NCI-H2227 (cell line): ENCODE data around the gene UBL5.
"Not testable (repeated sequence)": the region's sequence is repeated elsewhere in the genome, so short reads cannot be mapped to it uniquely, and the experiment has no call there.

ENCODE experiments used
- DNase-seq: peaks from one replicate; lab custom pipeline; 2025; ENCODE audit not compliant: unreplicated experiment; lab: John Stamatoyannopoulos, UW

Gene UBL5

DNA sequence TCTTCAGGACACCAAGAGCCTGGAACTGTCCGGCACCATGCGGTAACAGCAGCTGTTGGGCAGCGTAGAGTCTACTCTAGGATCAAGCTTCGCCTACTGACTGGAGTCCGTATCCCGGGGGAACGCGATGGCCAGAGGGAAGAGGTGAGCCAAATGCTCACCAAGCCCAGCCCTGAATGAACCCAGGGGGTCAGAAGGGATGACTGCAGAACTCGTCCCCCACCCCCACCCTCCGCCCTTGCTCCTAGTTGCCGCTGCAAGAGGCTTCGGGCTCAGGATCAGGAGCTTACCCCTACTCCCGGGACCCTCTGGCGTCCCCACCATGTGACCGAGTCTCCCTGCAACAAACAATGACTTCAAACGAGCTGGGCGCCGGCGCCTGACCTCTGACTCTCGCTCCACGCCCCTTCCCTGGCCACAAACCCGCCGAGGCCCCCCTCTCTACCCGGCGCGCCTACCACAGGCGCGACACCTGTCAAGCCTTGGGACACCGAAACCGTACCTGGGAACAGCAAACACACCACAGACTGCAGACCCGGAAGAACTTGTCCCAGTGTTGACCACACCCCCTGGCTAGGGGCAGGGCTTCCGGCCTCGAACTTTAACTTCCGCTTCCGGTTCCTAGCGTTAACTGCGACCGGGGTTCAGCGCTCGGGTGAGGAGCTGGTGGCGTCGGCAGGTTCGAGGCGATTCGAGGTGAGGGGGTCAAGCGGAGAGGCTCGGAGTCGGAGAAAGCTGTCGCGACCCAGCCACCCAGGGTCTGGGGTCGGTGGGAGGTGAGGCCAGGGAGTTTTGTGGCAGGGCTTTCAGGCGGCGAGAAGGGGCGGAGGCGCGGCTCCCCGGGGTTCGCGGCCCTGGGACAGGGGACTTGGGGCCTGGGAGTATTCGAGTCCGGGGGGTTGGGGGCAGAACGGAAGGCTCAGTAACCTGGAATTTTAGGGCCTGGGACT is at the start of gene UBL5:
UBL5 (plus strand) TSS at position 630 of the 950 bp plus-strand sequence. CDS start 420 bp downstream, outside the sequence.
- peak; percentile 88 for DNase-seq

DNA sequence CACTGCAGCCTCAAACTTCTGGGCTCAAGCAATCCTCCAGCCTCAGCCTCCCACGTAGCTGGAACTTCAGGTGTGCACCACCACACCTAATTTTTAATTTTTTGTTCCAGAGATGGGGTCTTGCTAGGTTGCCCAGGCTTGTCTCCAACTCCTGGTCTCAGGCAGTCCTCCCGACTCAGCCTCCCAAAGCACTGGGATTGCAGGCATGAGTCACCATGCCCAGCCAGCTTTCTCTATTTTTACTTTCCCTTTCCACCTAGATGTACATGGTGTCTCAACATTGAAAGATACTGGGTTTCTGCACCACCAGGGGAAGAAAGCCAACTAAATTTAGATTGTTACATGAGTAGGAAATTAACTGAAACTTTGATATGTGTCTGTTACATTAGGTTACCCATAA is 45.4 kb upstream of the UBL5 start:
- no peak for DNase-seq

DNA sequence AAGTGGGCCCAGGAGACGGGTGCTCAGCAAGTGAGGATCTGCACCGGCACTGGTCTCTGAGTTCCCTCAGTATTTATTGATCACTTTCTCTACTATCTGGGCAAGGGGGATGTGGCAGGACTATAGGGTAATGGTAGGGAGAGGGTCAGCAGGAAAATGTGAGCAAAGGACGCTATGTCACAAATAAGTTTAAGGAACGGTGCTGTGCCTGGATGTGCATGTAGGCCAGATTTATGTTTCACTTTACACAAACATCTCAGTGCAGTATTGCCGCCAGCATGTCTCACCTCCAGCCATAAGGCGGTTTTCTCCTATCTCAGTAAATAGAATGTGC is 43.6 kb upstream of the UBL5 start:
- DNase-seq = not testable (repeated sequence)

DNA sequence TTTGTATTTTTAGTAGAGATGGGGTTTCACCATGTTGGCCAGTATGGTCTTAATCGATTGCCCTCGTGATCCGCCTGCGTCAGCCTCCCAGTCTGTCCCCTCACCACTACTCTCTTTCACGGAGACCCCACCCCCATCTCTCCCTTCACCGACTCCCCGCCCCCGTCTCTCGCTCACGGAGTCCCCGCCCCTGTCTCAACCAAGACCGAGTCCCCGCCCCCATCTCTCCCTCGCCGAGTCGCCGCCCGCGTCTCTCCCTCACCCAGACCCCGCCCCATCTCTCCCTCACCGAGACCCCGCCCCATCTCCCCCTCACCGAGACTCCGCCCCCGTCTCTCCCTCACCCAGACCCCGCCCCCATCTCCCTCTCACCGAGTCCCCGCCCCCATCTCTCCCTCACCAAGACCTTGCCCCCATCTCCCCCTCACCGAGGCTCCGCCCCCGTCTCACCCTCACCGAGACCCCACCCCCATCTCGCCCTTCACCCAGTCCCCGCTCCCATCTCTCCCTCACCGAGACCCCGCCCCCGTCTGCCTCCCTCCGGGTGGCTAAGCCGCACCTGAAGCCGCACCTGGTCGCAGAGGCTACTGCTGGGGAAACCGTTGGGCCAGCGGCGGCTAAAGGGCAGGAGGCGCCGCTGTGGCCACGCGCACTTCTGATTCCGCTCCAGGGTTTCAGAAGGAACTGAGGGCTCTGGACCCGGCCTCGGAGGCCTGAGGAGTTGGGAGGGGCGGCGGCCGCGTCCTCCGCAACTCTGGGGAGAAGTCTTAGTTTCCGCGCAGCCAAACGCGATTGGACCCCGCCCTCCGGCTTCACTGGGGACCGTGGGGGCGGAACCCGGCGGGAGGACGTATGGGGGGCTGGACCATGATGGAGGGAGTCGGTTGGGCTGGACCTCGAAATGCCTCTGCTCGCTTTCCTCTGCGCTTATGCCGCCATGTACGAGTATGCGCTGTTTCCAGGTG is 42.1 kb upstream of the UBL5 start:
- peak; percentile 98 for DNase-seq

DNA sequence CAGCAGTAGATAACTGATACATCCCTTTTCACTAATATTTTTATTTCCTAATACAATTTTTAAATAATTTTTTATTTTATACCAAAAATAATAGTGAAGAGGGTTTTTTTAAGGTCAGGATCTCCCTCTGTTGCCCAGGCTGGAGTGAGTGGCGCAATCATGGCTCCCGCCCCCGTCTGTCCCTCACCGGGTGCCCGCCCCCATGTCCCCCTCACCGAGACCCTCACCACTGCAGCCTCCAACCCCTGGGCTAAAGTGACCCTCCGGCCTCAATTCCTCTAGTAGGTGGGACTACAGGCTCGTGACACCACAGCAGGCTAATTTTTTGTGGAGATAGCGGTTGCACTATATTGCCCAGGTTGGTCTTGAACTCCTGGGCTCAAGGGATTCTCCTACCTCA is 41.4 kb upstream of the UBL5 start:
- DNase-seq = no peak

DNA sequence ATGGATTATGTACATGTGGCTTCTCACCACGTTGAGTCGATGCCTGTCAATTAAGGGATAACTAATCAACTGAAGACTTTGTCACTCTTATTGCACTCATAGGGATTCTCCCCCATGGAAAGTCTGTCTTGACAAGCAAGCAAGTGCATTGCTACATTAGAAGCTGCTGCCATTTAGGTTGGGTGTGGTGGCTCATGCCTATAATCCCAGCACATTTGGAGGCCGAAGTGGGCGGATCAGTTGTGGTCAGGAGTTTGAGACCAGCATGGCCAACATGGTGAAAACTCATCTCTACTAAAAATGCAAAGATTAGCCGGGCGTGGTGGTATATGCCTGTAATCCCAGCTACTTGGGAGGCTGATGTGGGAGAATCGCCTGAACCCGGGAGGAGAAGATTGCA is 40.9 kb upstream of the UBL5 start:
- DNase-seq = no peak

DNA sequence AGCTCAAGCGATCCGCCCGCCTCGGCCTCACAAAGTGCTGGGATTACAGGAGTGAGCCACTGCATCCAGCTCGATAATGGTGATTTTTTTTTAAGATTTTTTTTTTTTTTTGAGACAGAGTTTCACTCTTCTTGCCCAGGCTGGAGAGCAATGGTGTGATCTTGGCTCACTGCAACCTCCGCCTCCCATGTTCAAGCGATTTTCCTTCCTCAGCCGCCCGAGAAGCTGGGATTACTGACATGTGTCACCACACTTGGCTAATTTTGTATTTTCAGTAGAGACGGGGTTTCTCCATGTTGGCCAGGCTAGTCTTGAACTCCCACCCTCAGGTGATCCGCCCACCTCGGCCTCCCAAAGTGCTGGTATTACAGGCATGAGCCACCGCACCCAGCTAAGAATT is 39.1 kb upstream of the UBL5 start:
- DNase-seq = not testable (repeated sequence)

DNA sequence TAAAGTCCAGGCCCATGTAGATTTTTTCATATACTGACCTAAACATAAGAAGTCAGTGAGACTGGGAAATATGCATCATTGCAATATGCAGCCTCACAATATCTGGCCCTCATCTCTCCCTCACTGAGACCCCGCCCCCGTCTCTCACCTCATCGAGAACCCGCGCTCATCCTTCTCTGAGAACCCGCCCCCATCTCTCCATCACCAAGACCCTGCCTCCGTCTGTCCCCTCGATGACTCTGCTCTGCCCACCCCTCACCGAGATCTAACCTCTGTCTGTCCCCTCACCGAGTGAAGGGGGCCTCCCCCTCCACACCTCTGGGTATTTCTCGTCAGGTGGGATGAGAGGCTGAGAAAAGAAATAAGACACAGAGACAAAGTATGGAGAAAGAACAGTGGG is 38.7 kb upstream of the UBL5 start:
- DNase-seq = no peak

DNA sequence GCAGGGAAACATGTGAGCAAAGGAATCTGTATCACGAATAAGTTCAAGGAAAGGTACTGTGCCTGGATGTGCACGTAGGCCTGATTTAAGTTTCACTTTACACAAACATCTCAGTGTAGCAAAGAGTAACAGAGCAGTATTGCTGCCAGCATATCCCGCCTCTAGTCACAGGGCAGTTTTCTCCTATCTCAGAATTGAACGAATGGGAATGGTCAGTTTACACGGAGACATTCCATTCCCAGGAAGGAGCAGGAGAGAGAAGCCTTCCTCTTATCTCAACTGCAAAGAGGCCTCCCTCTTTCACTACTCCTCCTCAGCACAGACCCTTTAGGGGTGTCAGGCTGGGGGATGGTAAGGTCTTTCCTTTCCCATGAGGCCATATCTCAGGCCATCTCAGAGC is 38.1 kb upstream of the UBL5 start:
- DNase-seq = not testable (repeated sequence)

DNA sequence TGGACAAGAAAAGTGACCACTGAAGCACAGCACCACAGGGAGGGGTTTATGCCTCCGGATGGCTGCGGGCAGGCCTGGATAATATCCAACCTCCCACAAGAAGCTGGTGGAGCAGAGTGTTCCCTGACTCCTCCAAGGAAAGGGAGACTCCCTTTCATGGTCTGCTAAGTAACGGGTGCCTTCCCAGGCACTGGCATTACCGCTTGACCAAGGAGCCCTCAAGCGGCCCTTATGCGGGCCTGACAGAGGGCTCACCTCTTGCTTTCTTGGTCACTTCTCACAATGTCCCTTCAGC is 36.7 kb upstream of the UBL5 start:
- DNase-seq = not testable (repeated sequence)

DNA sequence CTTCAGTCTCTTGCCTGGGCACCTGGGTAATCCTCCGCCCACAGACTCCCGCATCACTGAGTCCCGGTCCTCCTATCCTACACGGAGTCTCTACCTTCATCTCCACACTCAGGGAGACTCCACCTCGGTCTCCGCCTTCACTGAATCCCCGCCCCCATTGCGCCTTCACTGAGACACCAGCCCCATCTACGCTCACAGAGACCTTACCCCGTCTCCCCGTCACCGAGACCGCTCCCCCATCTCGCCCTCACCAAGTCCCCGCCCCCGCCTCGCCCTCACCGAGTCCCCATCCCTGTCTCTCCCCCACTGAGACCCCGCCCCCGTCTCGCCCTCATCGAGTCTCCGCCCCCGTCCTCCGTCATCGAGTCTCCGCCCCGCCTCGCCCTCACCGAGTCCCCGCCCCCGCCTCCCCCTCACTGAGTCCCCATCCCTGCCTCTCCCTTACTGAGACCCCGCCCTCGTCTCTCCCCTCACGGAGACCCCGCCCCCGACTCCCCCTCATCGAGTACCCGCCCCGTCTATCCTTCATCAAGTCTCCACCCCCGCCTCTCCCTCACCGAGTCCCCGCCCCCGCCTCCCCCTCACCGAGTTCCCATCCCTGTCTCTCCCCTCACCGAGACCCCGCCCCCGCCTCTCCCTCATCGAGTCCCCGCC is 36.0 kb upstream of the UBL5 start:
- peak; percentile 94 for DNase-seq

DNA sequence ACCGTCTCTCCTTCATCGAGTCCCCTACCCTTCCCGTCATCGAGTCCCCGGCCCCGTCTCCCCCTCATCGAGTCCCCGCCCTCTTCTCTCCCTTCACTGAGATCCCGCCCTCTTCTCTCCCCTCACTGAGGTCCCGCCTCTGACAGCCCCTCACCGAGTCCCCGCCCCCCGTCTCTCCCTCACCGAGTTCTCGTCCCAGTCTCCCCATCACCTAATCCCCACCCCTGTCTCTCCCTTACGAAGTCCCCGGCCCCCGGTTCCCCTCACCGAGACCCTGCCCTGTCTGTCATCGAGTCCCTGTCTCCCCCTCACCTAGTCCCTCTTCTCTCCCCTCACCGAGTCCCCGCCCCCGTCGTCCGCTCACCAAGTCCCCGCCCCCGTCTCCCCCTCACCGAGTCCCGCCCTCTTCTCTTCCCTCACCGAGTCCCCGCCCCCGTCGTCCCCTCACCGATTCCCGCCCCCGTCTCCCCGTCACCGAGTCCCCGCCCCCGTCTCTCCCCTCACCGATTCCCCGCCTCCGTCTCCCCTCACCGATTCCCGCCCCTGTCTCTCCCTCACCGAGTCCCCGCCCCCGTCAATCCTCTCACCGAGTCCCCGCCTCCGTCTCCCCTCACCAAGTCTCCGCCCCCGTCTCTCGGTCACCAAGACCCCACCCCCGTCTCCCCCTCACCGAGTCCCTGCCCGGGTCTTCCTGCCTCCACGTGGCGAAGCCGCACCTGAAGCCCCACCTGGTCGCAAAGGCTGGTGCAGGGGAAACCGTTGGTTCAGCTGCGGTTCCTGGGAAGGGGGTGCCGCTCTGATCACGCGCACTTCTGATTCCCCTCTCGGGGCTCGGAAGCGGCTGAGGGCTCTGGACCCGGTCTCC is 35.3 kb upstream of the UBL5 start:
- peak; percentile 94 for DNase-seq

DNA sequence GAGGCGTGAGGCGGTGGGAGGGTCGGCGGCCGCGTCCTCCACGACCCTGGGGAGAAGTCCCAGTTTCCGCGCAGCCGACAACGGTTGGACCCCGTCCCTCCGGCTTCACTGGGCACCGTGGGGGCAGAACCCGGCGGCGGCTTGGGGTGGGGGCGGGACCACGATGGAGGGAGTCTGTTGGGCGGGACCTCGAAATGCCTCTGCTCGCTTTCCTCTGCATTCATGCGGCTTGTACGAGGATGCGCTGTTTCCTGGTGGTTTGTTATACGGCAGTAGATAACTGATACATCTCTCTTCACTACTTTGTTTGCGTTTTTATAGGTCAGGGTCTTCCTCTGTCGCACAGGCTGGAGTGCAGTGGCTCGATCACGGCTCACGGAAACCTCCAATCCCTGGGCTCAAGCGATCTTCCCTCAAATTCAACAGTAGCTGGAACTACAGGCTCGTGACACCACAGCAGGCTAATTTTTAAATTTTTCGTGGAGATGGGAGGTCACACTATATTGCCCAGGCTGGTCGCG is 34.6 kb upstream of the UBL5 start:
- peak; percentile 71 for DNase-seq

DNA sequence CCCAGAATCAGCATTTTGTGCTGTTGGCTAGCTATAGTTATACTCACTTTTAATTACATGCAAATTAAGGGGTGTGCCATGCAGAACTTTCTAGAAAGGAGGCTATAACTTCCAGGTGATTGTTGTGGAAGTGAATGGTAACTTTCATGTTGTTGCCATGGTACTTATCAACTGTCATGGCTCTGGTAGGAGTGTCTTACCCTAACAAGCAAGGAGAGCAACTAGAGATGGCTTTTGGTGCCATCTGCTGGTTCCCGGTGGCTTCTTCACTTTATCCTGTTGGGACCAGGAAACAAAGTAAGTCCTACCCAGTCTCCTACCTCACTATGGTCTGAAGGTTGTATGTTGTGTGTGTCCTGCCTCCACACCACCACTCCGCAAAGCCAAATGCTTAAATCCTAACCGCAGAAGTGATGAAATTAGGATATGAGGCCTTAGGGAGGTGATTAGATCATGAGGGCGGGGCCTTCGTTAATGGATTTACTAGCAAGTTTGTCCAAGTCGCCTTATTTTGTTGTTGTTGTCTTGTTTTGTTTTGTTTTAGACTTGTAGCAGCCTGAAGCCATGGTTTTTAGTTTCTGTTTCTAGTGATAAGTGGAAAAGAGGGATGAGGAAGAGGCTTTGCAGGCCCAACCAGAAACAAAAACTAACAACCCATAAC is 31.5 kb upstream of the UBL5 start:
- peak; percentile 85 for DNase-seq

DNA sequence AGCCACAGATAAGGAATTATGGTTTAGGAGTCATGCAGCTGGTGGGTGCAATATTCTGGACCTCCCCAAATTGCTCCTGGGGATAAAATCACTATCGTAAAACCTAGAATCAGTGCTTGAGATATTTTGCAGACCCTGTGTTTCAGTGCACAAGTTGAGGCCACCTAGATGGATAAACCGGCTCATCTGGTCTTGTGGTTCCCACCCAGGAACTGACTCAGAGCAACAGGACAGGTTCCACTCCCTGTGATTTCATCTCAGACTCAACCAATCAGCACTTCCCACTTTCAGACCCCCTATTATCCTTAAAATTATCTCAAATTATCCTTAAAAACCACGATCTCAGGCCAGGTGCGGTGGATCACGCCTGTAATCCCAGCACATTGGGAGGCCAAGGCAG is 29.8 kb upstream of the UBL5 start:
- no peak for DNase-seq

DNA sequence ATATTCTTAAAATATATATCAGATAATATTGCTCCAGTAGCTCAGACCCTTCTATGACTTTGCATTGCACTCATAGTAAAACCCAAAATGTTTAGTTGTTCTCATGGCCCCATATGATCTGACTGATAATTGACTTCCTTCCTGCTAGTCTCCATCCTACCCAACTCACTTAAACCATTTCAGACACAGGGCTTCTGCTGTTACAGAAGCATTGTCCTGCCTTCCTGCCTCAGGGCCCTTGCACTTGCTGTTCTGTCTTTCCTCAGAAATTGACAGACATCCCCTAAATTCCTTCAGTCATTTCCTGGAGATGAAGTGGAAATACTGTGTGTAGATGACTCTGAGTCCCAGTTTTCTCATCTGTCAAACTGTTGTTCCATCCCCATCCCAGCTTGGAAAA is 28.6 kb upstream of the UBL5 start:
- no peak for DNase-seq

DNA sequence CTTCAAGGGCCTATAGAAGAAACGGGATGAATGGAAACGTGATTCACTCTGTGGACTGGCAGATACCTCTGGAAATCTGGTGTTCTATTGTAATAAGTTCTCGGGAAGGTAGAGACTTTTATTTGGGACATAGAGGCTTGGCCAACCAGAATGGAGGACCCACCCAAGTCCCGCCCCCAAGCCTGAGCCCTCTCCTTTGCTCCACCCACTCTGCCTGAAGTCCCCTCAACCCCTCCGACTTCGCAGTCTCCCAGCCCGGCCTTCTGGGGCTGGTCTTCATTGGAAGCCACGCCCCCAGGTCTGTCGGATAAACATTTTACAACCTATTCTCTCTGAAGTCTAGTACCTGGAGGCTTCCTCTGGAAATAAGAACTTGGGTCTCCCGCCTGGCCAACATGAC is 25.7 kb upstream of the UBL5 start:
- no peak for DNase-seq

DNA sequence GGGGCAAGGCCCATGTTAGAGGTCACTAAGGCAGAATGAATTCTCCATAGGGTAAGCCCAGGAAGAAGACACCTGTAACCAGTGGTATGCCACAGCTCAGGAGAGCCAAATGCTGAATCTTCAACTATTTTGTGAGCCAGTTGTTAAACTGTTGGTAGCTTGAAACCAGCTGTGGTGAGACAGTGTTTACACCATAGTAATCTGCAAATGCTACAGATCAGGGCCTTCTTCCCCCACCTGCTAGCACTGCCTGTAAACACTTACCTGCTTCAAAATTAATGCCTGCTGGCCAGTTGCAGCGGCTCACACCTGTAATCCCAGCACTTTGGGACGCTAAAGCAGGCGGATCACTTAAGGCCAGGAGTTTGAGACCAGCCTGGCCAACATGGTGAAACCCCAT is 20.9 kb upstream of the UBL5 start:
- no peak for DNase-seq

DNA sequence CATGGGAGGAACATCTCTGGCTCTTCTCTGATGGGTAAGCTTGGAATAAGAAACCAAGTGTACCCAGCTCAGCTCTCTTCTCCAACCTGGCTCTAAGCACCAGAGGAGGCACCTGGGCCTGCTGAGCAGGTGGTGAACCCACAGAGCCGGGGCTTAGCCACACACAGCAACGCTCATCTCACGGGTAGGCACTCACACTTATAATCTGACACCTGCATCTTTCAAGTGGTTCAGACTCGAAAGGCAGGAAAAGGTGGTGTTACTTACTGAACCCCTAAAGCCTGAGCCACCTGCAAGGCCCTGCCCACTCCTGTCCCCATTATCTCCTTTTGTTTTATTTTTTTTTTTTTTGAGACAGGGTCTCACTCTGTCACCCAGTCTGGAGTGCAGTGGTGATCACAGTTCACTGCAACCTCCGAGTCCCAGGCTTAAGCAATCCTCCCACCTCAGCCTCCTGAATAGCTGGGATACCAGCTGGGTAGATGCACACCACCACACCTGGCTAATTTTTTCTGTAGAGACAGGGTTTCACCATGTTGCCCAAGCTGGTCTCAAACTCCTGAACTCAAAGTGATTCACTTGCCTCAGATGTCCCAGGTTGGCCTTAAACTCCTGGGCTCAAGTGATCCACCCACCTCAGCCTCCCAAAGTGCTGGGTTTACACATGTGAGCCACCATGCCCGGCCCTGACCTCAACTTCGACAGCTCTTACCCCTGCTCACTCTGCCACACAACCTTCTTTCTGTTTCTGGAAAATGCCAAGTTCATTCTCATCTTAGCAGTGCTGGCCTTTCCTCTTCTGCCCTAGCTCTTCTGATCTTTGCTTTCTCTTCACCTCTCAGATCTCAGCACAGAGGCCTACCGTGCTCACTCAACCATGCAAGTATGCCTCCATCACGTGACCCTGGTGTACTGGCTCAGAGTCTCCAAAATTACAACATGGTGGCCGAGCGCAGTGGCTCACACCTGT is 18.6 kb upstream of the UBL5 start:
- DNase-seq = no peak
